ENCODE results near the gene FAM234A. TPM values are rescaled to one million over a fixed set of nuclear protein-coding genes. Genes with fewer than 3 reads are reported as not detected.

Gene FAM234A
- polyA plus RNA-seq, 1 experiment, result 42.7 TPM

DNA sequence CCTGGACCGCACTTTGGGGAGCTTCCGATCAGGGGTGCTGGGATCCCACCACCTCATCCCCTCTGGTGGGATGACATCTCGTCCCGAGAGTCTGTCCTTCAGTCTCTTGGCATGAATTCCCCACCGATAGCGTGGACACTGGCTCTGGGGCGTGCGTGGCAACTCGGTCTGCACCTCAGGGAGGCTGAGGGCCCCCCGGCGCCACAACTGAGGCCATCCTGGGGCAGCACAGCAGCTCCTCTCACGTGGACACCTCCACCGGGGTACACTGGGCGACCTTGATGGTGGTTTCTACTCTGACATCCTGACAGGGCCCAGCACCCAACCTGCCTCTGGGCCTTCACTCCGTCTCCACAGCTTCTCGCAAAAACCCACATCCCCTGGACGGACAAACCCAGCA is 56.9 kb downstream of the FAM234A start:
- H3K4me3 ChIP-seq (ENCODE audit: low read depth, low read length), result no peak overlapping the region
- no peak for TF ChIP-seq CTCF (IDR thresholded peaks at IDR 0.05; ENCODE audit: low read depth, low read length)
- no peak for DNase-seq (ENCODE audit: low read depth, low spot score)
- ChIA-PET POLR2A (no interaction called here), CTCF (no interaction called here)
- peaks cover 3% of the 10 kb centered on the region for H3K9me3 ChIP-seq (ENCODE audit: control insufficient read depth, insufficient read depth, low read length)
- no peak overlapping the region for H3K27ac ChIP-seq (ENCODE audit: low read depth, low read length)
- H3K27me3 ChIP-seq (ENCODE audit: control insufficient read depth, insufficient read depth, low read length), result no peaks in the 10 kb centered on the region

- ChIA-PET CTCF (no interaction called here), POLR2A (no interaction called here)
- no peak overlapping the region for H3K4me3 ChIP-seq (ENCODE audit: low read depth, low read length)
- TF ChIP-seq CTCF (IDR thresholded peaks at IDR 0.05; ENCODE audit: low read depth, low read length), result no peak
- no peaks in the 10 kb centered on the region for H3K9me3 ChIP-seq (ENCODE audit: control insufficient read depth, insufficient read depth, low read length)
- no peaks in the 10 kb centered on the region for H3K27me3 ChIP-seq (ENCODE audit: control insufficient read depth, insufficient read depth, low read length)
- no peak overlapping the region for H3K27ac ChIP-seq (ENCODE audit: low read depth, low read length)
- no peak for DNase-seq (ENCODE audit: low read depth, low spot score)
These were observed 58.6 kb downstream of the FAM234A start for GRCh38 chr16:293043-293775.

DNA sequence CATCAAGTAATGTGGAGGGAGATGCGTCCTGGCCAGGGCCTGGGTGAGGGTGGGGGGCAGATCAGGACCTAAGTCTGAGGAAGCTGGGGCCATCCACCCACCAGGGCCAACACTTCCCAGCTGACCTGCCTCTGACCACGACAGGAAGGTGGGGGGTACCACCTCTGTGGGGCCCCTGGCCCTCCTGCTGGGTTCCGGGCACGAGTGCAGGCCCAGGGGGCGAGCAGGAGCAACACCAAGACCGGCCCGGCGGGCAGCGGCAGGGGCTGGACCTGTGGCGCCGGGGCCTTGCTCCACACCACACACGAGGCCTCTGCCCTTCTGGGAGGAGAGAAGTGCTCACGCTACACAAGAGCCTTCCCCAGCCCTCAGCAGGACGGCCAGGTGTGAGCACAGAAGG is 61.7 kb downstream of the FAM234A start:
- no peak for TF ChIP-seq CTCF (IDR thresholded peaks at IDR 0.05; ENCODE audit: low read depth, low read length)
- H3K9me3 ChIP-seq (ENCODE audit: control insufficient read depth, insufficient read depth, low read length), result no peaks in the 10 kb centered on the region
- POLR2A ChIA-PET, result no interaction called here

GRCh38 chr16:296806-297510 is 62.3 kb downstream of the FAM234A start:
- H3K27ac ChIP-seq (ENCODE audit: low read depth, low read length), result no peak overlapping the region
- H3K4me3 ChIP-seq (ENCODE audit: low read depth, low read length), result no peak overlapping the region
- H3K27me3 ChIP-seq (ENCODE audit: control insufficient read depth, insufficient read depth, low read length), result no peaks in the 10 kb centered on the region
- ChIA-PET CTCF (no interaction called here), POLR2A (no interaction called here)
- no peak for TF ChIP-seq CTCF (IDR thresholded peaks at IDR 0.05; ENCODE audit: low read depth, low read length)
- no peaks in the 10 kb centered on the region; the same call in 1 of the 2 replicates for H3K9me3 ChIP-seq (ENCODE audit: control insufficient read depth, insufficient read depth, low read length)
- DNase-seq (ENCODE audit: low read depth, low spot score), result no peak

More for the DNA sequence above, 61.7 kb downstream of the FAM234A start:
- no peak for DNase-seq (ENCODE audit: low read depth, low spot score)
- no peaks in the 10 kb centered on the region for H3K27me3 ChIP-seq (ENCODE audit: control insufficient read depth, insufficient read depth, low read length)
- H3K27ac ChIP-seq (ENCODE audit: low read depth, low read length), result no peak overlapping the region
- CTCF ChIA-PET, result no interaction called here
- no peak overlapping the region for H3K4me3 ChIP-seq (ENCODE audit: low read depth, low read length)

DNA sequence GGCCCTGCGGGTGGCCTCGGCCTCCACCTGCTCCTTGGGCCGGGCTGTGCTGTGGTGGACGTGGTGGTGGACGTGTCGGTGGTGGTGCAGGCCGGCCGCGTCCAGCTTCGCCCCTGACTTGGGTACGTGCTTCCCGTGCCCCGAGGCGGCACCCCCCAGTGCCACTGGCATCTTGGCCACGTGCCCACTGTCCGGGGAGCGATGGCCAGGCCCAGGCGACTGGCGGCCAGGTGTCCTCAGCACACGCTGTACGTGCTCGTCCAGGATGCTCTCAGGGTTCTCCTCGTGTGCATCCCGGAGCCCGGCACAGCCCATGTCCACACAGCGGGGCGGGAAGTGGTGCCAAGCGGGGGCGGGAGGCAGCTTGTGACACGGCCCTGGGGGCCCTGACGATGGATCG is 63.2 kb downstream of the FAM234A start:
- Histone ChIP-seq H3K27me3 (ENCODE audit: control insufficient read depth, insufficient read depth, low read length) (no peaks in the 10 kb centered on the region), H3K9me3 (ENCODE audit: control insufficient read depth, insufficient read depth, low read length) (no peaks in the 10 kb centered on the region; the same call in 1 of the 2 replicates), H3K4me3 (ENCODE audit: low read depth, low read length) (no peak overlapping the region), H3K27ac (ENCODE audit: low read depth, low read length) (no peak overlapping the region)
- no peak for TF ChIP-seq CTCF (IDR thresholded peaks at IDR 0.05; ENCODE audit: low read depth, low read length)
- DNase-seq (ENCODE audit: low read depth, low spot score), result no peak
- CTCF ChIA-PET, result no interaction called here
- POLR2A ChIA-PET, result no interaction called here

All from AG04450 (cell line).